Measurements from ENCODE around the gene RNF150.

Gene RNF150

DNA sequence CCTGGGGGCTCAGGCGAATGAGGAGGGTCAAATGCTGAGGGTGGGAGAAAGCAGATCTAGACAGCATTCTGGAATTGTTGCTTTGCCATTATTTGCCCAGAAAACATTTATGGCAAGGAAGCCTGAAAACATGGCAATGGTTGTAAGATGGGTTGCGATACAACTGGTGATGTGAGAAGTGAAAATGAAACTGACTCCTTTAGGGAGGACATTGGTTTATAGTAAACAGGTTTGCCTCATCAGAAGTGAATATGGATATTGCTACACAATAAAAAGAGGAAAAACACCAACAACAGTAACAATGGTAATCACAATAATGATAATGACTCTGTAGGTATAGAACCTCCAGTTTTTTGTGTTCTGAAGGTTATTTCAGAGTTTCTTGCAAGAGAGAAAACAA lies 270.1 kb downstream of the RNF150 start:
- H3K36me3 ChIP-seq (ENCODE audit: control insufficient read depth in 2 of 2, insufficient read depth in 1 of 2, low read length in 2 of 2), result peaks cover 0 to 3% of the 10 kb centered on the region in 2 experiments; a peak in 1 of 3 replicates
- no peak for TF ChIP-seq ZNF501 (tag by site-specific recombination; IDR thresholded peaks at IDR 0.05)
- TF ChIP-seq ZNF473 (tag by site-specific recombination; IDR thresholded peaks at IDR 0.05), result no peak
- no peak for TF ChIP-seq ZNF155 (tag by site-specific recombination; IDR thresholded peaks at IDR 0.05)
- TF ChIP-seq, protein P1, sequence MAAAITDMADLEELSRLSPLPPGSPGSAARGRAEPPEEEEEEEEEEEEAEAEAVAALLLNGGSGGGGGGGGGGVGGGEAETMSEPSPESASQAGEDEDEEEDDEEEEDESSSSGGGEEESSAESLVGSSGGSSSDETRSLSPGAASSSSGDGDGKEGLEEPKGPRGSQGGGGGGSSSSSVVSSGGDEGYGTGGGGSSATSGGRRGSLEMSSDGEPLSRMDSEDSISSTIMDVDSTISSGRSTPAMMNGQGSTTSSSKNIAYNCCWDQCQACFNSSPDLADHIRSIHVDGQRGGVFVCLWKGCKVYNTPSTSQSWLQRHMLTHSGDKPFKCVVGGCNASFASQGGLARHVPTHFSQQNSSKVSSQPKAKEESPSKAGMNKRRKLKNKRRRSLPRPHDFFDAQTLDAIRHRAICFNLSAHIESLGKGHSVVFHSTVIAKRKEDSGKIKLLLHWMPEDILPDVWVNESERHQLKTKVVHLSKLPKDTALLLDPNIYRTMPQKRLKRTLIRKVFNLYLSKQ (tag by site-specific recombination; IDR thresholded peaks at IDR 0.05; ENCODE audit: borderline replicate concordance), result no peak
- TF ChIP-seq, protein P2, sequence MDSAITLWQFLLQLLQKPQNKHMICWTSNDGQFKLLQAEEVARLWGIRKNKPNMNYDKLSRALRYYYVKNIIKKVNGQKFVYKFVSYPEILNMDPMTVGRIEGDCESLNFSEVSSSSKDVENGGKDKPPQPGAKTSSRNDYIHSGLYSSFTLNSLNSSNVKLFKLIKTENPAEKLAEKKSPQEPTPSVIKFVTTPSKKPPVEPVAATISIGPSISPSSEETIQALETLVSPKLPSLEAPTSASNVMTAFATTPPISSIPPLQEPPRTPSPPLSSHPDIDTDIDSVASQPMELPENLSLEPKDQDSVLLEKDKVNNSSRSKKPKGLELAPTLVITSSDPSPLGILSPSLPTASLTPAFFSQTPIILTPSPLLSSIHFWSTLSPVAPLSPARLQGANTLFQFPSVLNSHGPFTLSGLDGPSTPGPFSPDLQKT (IDR thresholded peaks at IDR 0.05; ENCODE audit: borderline replicate concordance, low read depth, low read length), result no peak
- TF ChIP-seq ZNF292 (tag by site-specific recombination; IDR thresholded peaks at IDR 0.05; ENCODE audit: borderline replicate concordance, low read depth), result no peak
- no peak for TF ChIP-seq ZNF239 (tag by site-specific recombination; IDR thresholded peaks at IDR 0.05)
- TF ChIP-seq, protein P3, sequence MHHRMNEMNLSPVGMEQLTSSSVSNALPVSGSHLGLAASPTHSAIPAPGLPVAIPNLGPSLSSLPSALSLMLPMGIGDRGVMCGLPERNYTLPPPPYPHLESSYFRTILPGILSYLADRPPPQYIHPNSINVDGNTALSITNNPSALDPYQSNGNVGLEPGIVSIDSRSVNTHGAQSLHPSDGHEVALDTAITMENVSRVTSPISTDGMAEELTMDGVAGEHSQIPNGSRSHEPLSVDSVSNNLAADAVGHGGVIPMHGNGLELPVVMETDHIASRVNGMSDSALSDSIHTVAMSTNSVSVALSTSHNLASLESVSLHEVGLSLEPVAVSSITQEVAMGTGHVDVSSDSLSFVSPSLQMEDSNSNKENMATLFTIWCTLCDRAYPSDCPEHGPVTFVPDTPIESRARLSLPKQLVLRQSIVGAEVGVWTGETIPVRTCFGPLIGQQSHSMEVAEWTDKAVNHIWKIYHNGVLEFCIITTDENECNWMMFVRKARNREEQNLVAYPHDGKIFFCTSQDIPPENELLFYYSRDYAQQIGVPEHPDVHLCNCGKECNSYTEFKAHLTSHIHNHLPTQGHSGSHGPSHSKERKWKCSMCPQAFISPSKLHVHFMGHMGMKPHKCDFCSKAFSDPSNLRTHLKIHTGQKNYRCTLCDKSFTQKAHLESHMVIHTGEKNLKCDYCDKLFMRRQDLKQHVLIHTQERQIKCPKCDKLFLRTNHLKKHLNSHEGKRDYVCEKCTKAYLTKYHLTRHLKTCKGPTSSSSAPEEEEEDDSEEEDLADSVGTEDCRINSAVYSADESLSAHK (tag by site-specific recombination; IDR thresholded peaks at IDR 0.05), result no peak
- TF ChIP-seq KLF10 (tag by site-specific recombination; IDR thresholded peaks at IDR 0.05), result no peak
- no peak for TF ChIP-seq FEZF1 (tag by site-specific recombination; IDR thresholded peaks at IDR 0.05)
- TF ChIP-seq ZNF701 (tag by site-specific recombination; IDR thresholded peaks at IDR 0.05), result no peak
- ChIA-PET POLR2A (no interaction called here), CTCF (interaction anchor here (4.3 kb wide), 1 partner anchor 270 kb away, joined by 43 read pairs; the partner anchor contains the start of gene RNF150)
- H3K9me3 ChIP-seq (ENCODE audit: control insufficient read depth, insufficient read depth, low read depth, low read length), result no peaks in the 10 kb centered on the region
- no peak overlapping the region for H3K4me3 ChIP-seq (ENCODE audit: low read depth, low read length)
- H3K27ac ChIP-seq (ENCODE audit: extremely low read depth, low read depth, low read length), result no peak overlapping the region
- H3K4me1 ChIP-seq (ENCODE audit: control insufficient read depth, insufficient read depth, low read length), result peaks cover 5% of the 10 kb centered on the region

- H3K9me3 ChIP-seq (ENCODE audit: control insufficient read depth, insufficient read depth, low read depth, low read length), result no peaks in the 10 kb centered on the region
- no peak overlapping the region for H3K4me3 ChIP-seq (ENCODE audit: low read depth, low read length)
- H3K4me1 ChIP-seq (ENCODE audit: control insufficient read depth, insufficient read depth, low read length), result peaks cover 7% of the 10 kb centered on the region
- CTCF ChIA-PET, result interaction anchor here (0.6 to 8.0 kb wide), 5 partner anchors 10 to 271 kb away, joined by 3 to 63 read pairs (median 7); partner anchors contain the start of gene RNF150
- TF ChIP-seq ZNF362 (tag by site-specific recombination; IDR thresholded peaks at IDR 0.05), result no peak
- no peak for TF ChIP-seq ZNF626 (tag by site-specific recombination; IDR thresholded peaks at IDR 0.05)
- no peak for TF ChIP-seq RBAK (tag by site-specific recombination; IDR thresholded peaks at IDR 0.05)
- no peak for TF ChIP-seq PRDM1 (tag by site-specific recombination; IDR thresholded peaks at IDR 0.05)
- POLR2A ChIA-PET, result no interaction called here
- no peak overlapping the region for H3K27ac ChIP-seq (ENCODE audit: extremely low read depth, low read depth, low read length)
- no peaks in the 10 kb centered on the region for H3K36me3 ChIP-seq (ENCODE audit: control insufficient read depth in 2 of 2, insufficient read depth in 1 of 2, low read length in 2 of 2)
These were observed 271.2 kb downstream of the RNF150 start for GRCh38 chr4:140862177-140862442.
